ENCODE measurements around the gene ZBED4. TPM values are rescaled to one million over a fixed set of nuclear protein-coding genes. Genes with fewer than 3 reads are reported as not detected.
"Not testable (repeated sequence)": the region's sequence is repeated elsewhere in the genome, so short reads cannot be mapped to it uniquely, and the experiment has no call there.

ZBED4 gene
- total RNA-seq, 1 donor from 2014 or later: 14.3 TPM

GRCh38 chr22:49827271-49827852, 26.3 kb upstream of the ZBED4 start:
- DNase-seq (ENCODE audit: low read depth, low spot score): no peak

DNA sequence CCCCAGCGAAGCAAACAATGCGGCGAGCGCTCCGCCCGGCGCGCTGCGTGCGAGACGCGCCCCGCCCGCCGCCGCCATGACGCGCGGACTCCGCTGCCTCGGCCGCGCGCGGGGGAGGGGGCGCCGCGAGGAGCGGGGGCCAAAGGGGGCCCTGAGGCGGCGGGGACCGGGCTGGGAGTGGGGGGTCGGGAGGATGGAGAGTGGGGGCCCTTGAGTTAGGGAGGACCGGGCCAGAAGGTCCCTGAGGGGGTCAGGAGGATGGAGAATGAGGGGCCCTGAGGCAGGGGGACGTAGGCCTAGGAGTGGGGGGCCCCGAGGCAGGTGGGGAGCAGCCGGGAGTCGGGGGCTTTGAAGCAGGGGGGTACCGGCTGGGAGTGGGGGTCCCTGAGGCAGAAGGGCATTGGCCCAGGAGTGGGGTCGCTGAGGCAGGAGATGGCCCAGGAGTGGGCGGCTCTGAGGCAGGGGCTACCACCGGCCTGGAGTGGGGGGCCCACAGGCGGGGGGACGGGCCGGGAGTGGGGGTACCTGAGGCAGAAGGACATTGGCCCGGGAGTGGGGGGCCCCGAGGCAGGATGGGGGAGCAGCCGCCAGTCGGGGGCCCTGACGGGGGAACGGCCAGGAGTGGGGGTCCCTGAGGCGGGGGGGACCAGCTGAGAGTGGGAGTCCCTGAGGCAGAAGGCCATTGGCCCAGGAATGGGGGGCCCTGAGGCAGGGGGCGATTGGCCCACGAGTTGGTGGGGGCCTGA, 25.6 kb upstream of the ZBED4 start, which contains the start of gene BRD1:
TSS of gene BRD1 (minus strand) at position 21 of the 746 bp plus-strand sequence. CDS start 3,556 bp downstream, outside the sequence.
- DNase-seq (ENCODE audit: low read depth, low spot score): no peak

DNA sequence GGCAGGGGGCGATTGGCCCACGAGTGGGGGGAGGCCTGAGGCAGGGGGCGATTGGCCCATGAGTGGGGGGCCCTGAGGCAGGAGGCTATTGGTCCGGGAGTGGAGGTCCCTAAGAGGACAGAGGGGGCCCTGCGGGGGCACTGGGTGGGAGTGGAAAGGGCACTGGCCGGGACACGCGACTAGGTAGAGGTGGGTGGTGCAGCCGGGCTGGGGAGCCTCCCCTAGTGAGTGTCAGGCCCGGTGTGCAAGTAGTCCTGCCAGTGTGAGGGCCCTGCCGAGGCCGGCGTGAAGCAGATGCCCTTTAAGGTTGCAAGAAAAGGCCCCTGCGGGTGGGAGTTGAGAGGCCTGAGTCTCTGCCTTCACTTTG, 25.1 kb upstream of the ZBED4 start:
- no peak for DNase-seq (ENCODE audit: low read depth, low spot score)

- no peak for DNase-seq (ENCODE audit: low read depth, low spot score)
These were observed 24.4 kb upstream of the ZBED4 start for GRCh38 chr22:49829044-49829853.

DNA sequence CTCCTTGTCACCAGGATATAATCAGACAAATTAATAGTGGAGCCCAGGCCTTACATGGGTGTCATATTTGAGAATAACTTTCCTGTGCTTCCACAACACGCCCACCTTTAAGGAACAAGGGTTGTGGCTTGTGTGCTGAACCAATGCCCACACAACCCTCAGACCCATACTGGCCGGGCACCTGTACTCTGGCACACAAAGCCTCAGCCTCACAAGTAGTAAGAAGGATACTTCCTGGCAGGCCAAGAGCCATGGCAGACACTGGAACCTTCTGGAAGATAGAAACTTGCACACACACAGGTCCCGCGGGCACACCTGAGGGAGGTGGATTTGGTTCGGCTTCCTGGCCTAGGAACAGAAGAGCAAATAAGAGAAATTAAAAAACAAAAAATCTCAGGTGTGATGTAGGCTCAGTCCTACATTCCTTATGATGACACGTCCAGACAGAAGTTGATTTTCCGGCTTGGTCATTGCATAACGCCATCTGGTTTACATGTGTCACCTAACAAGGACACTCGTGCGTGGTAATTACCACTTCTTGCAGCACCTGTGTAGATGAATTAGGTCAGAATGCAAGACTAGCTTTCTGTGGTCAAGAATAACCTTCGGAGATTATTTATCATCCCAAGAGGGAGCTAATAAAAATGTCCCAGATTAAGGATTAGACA, 20.2 kb upstream of the ZBED4 start:
- no peak for DNase-seq (ENCODE audit: low read depth, low spot score)

DNA sequence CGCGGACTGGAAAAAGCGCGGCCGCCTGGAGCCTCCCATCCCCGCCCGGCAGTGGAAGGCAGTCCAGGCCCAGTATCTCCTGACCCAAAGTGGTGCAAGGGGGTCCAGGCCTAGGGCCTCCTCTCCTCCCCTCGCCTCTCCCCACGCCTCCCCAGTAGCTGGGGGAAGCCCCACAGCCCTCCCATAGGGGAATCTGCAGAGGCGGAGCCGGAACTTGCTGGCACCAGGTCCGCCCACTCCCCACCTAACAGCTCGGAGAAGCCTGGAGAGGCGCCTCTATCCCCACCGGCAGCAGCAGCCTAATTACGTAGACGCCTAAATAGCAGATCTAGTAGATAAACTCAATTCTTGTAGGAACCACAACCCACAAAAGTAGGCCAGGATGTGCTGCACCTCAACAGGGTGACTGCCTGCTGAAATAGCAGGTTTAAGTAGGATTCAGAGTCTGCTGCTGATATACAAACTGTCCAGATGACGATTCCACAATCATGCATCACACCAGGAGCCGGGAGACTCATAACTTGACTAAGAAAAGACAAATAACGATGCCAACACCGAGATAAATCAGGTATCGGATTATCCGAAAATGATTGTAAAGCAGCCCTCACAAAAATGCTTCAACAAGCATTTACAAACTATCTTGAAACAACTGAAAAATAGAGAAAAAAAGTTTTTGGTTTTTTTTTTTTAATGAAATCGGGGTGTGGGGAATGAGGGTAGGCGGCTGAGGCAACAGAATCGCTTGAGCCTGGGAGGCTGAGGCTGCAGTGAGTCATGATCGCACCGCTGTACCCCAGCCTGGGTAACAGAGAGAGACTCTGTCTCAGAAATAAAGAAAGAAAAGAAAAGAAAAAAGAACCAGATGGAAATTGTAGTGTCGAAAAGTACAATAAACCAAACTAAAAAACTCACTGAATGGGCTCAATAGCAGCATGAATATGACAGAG, 14.6 kb upstream of the ZBED4 start:
- no peak for DNase-seq (ENCODE audit: low read depth, low spot score)

DNA sequence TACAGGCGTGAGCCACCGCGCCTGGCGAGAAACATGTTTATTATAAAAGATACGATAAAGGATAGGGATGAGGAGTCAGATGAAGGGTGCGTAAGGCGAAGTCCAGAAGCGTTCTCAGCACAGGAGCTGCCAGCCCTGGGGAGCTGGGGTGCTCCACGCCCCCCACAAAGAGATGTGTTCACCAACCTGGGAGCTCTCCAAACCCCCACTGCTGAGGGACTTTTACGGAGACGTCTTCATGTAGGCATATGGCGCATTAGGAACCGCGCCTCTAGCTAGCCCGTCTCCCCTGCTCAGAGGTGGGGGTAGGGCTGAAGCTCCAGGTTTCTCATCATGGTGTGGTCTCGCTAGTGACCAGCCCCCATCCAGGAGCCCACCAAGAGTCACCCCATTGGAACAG, 8.4 kb upstream of the ZBED4 start:
- DNase-seq (ENCODE audit: low read depth, low spot score): no peak

- no peak for DNase-seq (ENCODE audit: low read depth, low spot score)
These were observed 7.8 kb upstream of the ZBED4 start for GRCh38 chr22:49845666-49846459.

DNA sequence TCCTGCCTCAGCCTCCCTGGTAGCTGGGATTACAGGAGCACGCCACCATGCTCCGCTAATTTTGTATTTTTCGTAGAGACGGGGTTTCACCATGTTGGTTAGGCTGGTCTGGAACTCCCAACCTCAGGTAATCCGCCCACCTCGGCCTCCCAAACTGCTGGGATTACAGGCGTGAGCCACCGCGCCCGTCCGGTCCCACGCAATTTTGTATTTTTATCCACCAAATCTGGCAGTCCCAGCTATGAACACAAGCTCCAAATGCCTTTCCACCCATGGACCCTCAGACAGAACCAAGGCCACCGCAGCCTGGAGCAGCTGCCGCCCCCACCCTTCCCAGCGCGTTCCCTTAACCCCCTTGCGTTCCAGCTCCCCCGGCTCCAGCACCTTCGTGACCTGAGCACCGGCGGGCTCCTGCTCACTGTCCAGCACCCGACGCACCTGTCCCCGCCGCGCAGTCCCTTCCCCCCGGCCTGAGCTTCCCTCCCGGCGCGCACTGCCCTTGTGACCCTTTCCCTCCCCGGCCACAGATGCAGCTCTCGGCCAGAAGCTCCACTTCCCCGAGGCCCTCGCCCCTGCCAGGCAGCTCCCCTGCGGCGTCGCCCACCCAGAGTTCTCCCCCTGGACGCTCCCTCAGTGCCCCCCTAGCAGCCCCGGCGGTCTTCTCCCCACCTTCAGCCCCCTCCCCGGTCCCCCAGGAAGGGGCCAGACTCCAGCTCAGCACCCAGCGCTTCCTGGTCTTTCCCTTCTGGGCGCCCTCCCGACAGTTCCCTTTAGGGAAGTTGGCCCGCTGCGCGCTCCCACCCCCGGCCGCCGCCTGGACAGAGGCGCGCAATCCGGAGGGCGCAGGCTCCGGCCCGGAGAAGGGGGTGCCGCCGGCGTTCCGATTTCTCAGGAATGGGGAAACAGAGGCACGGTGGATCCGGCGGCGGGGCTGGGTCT, 5.6 kb upstream of the ZBED4 start:
- no peak for DNase-seq (ENCODE audit: low read depth, low spot score)

DNA sequence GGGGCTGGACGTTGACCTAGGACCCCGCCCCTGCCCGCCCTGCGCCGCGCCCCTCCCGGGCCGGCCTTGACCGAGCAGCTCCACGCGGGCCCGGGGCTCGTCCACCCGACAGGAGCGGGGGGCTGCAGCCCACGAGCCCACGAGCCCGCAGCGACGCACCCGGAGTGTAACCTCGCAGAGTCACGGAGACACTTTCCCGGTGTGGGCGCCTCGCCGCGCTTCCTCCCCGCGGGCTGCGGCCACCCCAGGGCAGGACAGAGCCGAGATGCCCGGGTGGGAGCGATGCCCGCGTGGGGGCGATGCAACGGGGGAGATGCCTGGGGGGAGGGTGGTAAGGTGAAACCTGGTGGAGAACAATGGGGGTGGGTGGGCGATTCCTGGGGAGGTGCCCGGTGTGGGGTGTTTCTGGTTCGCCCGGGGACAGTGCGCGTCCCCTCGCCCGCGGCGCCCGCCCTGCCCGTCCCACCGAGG, 4.9 kb upstream of the ZBED4 start:
- no peak for DNase-seq (ENCODE audit: low read depth, low spot score)

GRCh38 chr22:49849161-49850020, 4.3 kb upstream of the ZBED4 start:
- no peak for DNase-seq (ENCODE audit: low read depth, low spot score)

DNA sequence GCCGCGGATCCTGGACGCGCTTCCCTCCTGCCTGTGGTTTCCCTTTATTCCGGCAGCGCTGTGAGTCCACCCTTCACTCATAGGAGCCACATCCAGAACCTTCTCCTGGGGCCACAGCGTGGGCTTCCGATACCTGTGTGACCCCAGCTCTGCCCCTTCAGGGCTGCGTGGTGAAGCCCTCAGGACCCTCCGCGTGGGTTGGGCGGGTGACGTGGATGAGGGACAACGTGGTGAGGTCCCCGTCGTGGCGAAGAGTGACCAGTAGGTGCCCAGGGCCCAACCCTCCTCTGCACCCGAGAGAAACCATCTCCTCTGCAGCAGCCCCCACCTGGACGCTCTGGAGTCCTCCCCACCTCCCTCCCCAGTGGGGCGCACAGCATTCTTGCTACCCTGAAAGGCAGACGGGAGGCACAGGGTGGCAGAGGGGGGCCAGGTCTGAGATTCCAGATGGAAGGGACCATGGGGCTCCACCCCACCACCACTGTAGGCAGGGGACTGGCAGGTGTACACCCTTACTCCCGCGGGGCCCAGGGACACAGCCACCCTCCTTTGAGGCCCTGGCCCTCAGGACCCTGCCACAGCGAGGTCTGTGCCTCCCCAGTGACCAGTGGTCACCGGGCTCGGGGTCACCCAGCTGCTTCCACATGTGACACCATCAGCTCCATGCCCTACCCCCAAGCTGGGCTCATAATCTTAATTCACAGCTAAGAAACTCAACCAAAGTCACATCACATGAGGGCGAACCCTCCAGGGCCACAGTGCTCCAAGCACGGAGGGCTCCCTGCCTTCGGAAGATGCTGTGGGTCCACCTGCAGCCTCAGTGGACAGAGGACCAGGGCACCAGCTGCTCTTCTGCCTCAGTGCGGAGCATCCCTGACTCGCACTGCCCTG, 3.4 kb upstream of the ZBED4 start:
- no peak for DNase-seq (ENCODE audit: low read depth, low spot score)

DNA sequence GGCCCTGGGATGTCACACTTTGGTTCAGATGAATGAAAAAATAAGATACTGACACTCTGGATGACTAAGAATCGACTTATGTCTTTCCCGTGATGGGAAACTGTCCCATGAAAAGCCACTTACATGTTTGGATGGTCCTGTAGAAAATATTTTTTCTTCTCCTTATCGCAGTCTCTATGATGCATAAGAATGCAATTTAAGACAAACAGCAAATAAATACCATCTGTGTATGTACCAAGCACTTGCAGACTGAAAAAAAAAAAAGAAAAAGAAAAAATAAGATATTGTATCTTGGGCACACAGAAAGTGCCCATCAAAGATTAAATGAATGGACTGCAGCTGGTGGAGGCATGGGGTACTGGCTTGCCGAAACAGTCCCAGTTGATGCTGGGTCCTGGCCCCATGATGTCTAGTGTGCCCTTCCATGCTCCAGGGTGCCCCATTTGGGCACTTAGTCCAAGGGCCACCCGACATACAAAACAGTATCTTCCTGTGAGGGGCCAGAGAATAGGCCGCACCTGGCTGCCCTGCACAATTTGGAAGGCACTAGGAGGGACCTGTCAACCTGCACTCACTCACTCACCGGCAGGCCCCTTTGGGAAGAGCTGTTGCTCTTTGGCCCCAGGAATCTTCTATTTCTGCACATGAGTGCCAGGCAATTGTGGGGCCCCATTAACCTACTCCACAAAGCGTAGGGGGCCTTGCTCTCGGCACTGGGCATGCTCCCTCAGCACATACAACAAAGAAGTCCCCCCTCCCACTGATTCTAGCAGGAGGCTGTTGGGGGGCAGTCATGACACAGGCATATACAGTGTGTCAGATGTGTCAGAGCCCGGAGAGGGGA, 2.5 kb upstream of the ZBED4 start:
- no peak for DNase-seq (ENCODE audit: low read depth, low spot score)

DNA sequence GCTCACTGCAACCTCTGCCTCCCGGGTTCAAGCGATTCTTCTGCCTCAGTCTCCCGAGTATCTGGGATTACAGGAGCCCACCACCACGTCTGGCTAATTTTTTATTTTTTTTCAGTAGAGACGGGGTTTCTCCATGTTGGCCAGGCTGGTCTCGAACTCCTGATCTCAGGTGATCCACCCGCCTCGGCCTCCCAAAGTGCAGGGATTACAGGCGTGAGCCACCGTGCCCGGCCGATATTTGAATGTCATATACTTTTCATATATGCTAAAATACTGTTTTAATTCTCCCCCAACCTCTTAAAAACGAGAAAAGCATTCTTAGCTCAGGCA, 1.1 kb upstream of the ZBED4 start:
- DNase-seq (ENCODE audit: low read depth, low spot score): not testable (repeated sequence)

- no peak for DNase-seq (ENCODE audit: low read depth, low spot score)
These were observed 562 bp downstream of the ZBED4 start for GRCh38 chr22:49853981-49854831.
